ENCODE results near the gene PDCD7. TPM values are rescaled to one million over a fixed set of nuclear protein-coding genes. Genes with fewer than 3 reads are reported as not detected.

The PDCD7 gene
- total and polyA plus RNA-seq, 2 of the 13 experiments (the other 11 are each of a cell fraction or from before 2014, with no cell fraction given) = 10.1 to 14.7 TPM

- TF ChIP-seq, protein P1, sequence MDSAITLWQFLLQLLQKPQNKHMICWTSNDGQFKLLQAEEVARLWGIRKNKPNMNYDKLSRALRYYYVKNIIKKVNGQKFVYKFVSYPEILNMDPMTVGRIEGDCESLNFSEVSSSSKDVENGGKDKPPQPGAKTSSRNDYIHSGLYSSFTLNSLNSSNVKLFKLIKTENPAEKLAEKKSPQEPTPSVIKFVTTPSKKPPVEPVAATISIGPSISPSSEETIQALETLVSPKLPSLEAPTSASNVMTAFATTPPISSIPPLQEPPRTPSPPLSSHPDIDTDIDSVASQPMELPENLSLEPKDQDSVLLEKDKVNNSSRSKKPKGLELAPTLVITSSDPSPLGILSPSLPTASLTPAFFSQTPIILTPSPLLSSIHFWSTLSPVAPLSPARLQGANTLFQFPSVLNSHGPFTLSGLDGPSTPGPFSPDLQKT (CRISPR knock-in tag; IDR thresholded peaks at IDR 0.05; ENCODE audit: borderline replicate concordance) = no peak
- TF ChIP-seq SAFB2 (CRISPR knock-in tag; IDR thresholded peaks at IDR 0.05; ENCODE audit: borderline replicate concordance, low read depth) = no peak
- no peak for TF ChIP-seq FOSL1 (CRISPR knock-in tag; IDR thresholded peaks at IDR 0.05; ENCODE audit: borderline replicate concordance)
- no peak for TF ChIP-seq ZNF781 (CRISPR knock-in tag; IDR thresholded peaks at IDR 0.05; ENCODE audit: borderline replicate concordance, not compliant biosample characterization)
- no peak for TF ChIP-seq ZNF256 (CRISPR knock-in tag; conservative IDR thresholded peaks at IDR 0.05)
- no peak for TF ChIP-seq ZNF614 (CRISPR knock-in tag; IDR thresholded peaks at IDR 0.05; ENCODE audit: borderline replicate concordance)
- peak; percentile 63 for TF ChIP-seq MIXL1 (CRISPR knock-in tag; IDR thresholded peaks at IDR 0.05)
- TF ChIP-seq ATF3 (CRISPR knock-in tag; IDR thresholded peaks at IDR 0.05) = no peak
- TF ChIP-seq ZNF678 (CRISPR knock-in tag; IDR thresholded peaks at IDR 0.05) = no peak
- no peak; the same call in 1 of the 2 replicates for TF ChIP-seq SALL1 (CRISPR knock-in tag; IDR thresholded peaks at IDR 0.05)
- TF ChIP-seq RBAK (CRISPR knock-in tag; IDR thresholded peaks at IDR 0.05) = no peak
- peak; percentile 33; the same call in 1 of the 2 replicates for TF ChIP-seq CREM (IDR thresholded peaks at IDR 0.05)
- no peak for TF ChIP-seq CREM (CRISPR knock-in tag; IDR thresholded peaks at IDR 0.05)
- TF ChIP-seq PREB (CRISPR knock-in tag; IDR thresholded peaks at IDR 0.05) = no peak
- TF ChIP-seq SRSF1 (optimal IDR thresholded peaks at IDR 0.05; ENCODE audit: low read depth, low read length) = no peak
- TF ChIP-seq ZNF414 (CRISPR knock-in tag; IDR thresholded peaks at IDR 0.05) = no peak
- no peak for TF ChIP-seq ZNF382 (CRISPR knock-in tag; IDR thresholded peaks at IDR 0.05; ENCODE audit: borderline replicate concordance)
- TF ChIP-seq AHDC1 (CRISPR knock-in tag; IDR thresholded peaks at IDR 0.05; ENCODE audit: borderline replicate concordance) = peak; percentile 84; the same call in 1 of the 2 replicates
- peak; percentile 67; the same call in 1 of the 2 replicates for TF ChIP-seq DPF2 (CRISPR knock-in tag; IDR thresholded peaks at IDR 0.05; ENCODE audit: borderline replicate concordance, low read depth)
- no peak for TF ChIP-seq SMAD9 (CRISPR knock-in tag; IDR thresholded peaks at IDR 0.05)
- TF ChIP-seq PHF5A (CRISPR knock-in tag; IDR thresholded peaks at IDR 0.05; ENCODE audit: low read depth, unreplicated experiment) = no peak
- TF ChIP-seq ZNF543 (CRISPR knock-in tag; IDR thresholded peaks at IDR 0.05) = no peak
These were observed 37.8 kb upstream of the PDCD7 start (continued) for GRCh38 chr15:65171428-65171827.

Measured in HepG2 (cell line).